NB4 (cell line): ENCODE data around the gene PTPRG.

Source experiments
- POLR2A ChIP-seq: IDR thresholded peaks from 2 replicates; pipeline ENCODE4 v1.6.1; 2011; ENCODE audit warnings: mild to moderate bottlenecking; ENCODE audit not compliant: insufficient read length; ENCODE audit errors: extremely low read depth
- TF ChIP-seq, protein P1 (sequence below): IDR thresholded peaks from one replicate; pipeline ENCODE4 v1.5.1; 2012; ENCODE audit warnings: low read depth, low read length

DNA sequence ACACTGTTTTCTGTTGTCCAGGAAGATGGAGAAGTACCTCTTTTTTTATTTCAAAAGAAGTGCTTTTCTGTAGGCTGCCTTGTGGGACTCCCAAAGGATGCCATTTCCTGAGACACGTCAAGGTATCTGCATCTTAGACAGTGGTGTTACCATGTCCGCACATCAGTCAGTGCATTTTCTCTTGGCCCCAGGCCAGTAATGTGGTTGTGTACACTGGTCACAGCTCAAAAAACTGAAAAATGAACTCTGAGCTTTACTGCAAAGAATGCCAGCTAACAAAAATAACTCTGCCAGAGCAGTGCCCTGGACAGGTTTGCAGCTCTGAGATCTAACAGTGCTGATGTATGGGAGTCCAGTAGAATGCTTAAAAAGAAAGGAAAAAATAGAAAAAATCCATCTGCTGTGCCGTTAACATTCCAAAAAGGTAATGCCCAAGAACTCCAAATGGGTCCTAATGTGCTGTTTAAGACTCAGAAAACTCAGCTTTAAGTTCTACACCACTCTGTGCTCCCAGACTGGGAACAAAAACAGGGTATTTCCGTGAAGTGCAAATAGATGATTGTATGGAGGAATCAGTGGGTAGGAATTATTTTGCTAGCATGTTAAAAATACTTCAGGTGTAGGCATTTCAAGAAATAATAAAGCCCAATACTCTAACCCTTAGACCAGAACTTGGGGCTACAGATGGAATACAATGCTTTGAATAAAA lies 496.1 kb downstream of the PTPRG start:
- TF ChIP-seq, protein P1, sequence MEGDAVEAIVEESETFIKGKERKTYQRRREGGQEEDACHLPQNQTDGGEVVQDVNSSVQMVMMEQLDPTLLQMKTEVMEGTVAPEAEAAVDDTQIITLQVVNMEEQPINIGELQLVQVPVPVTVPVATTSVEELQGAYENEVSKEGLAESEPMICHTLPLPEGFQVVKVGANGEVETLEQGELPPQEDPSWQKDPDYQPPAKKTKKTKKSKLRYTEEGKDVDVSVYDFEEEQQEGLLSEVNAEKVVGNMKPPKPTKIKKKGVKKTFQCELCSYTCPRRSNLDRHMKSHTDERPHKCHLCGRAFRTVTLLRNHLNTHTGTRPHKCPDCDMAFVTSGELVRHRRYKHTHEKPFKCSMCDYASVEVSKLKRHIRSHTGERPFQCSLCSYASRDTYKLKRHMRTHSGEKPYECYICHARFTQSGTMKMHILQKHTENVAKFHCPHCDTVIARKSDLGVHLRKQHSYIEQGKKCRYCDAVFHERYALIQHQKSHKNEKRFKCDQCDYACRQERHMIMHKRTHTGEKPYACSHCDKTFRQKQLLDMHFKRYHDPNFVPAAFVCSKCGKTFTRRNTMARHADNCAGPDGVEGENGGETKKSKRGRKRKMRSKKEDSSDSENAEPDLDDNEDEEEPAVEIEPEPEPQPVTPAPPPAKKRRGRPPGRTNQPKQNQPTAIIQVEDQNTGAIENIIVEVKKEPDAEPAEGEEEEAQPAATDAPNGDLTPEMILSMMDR = no peak
- TF ChIP-seq POLR2A = no peak
